ENCODE measurements around the gene SMIM38. TPM values are rescaled to one million over a fixed set of nuclear protein-coding genes. Genes with fewer than 3 reads are reported as not detected.

SMIM38 gene
- total RNA-seq, 1 donor from 2014 or later = not detected

DNA sequence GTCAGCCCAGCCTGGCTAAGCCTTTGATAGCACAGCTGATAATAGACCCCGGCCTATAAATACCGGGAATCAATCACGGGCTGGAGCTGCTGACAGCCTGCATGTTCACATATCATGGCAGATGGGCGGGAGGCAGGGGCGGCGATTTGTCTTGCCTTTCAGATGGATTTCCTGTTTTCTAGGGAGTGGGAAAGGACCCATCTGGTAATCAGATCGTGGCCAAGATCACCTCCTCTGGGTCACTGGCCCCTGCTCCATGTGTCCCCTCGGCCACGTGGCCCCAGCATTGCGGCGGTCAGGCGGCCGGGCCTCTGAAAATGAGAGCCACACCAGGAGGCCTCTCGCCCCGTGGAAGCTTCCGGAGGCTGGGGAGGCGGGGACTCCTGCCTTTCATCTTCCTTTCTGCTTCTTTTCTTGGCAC lies 36.6 kb downstream of the SMIM38 start:
- Histone ChIP-seq H3K4me3 (no peak overlapping the region), H3K4me1 (peaks cover 14% of the 10 kb centered on the region), H3K9me3 (replicated peaks) (peaks cover 10% of the 10 kb centered on the region), H3K27me3 (ENCODE audit: low read depth) (no peaks in the 10 kb centered on the region), H3K27ac (replicated peaks) (no peak overlapping the region), H3K36me3 (no peaks in the 10 kb centered on the region)
- intact Hi-C loops (cut with micrococcal nuclease) = no loop called here
- no peak for DNase-seq
- TF ChIP-seq, protein P1, sequence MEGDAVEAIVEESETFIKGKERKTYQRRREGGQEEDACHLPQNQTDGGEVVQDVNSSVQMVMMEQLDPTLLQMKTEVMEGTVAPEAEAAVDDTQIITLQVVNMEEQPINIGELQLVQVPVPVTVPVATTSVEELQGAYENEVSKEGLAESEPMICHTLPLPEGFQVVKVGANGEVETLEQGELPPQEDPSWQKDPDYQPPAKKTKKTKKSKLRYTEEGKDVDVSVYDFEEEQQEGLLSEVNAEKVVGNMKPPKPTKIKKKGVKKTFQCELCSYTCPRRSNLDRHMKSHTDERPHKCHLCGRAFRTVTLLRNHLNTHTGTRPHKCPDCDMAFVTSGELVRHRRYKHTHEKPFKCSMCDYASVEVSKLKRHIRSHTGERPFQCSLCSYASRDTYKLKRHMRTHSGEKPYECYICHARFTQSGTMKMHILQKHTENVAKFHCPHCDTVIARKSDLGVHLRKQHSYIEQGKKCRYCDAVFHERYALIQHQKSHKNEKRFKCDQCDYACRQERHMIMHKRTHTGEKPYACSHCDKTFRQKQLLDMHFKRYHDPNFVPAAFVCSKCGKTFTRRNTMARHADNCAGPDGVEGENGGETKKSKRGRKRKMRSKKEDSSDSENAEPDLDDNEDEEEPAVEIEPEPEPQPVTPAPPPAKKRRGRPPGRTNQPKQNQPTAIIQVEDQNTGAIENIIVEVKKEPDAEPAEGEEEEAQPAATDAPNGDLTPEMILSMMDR (IDR thresholded peaks at IDR 0.05; ENCODE audit: borderline replicate concordance) = no peak

DNA sequence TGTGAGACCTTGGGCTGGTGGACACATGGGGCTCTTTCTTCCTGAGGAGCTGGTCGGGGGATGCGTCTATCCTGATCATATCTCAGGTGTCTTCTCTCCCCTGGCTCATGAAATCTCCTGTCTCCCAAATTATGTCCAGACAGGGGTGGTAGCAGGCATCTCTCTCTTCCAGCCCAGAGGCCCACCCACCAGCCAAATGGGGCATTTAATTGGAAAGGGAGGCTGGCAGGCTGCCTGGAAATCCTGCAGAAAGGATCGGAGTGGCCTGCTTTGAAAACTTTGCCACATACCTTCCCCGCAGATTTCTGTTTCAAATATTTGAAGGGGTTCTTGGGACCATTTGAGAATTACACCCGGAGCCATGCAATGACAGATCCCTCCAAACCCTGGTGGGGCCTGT lies 37.4 kb downstream of the SMIM38 start:
- Histone ChIP-seq H3K4me1 (peaks cover 14% of the 10 kb centered on the region), H3K27ac (replicated peaks) (no peak overlapping the region), H3K36me3 (no peaks in the 10 kb centered on the region), H3K4me3 (no peak overlapping the region), H3K27me3 (ENCODE audit: low read depth) (no peaks in the 10 kb centered on the region), H3K9me3 (replicated peaks) (peaks cover 2% of the 10 kb centered on the region)
- DNase-seq = no peak
- intact Hi-C loops (cut with micrococcal nuclease) = no loop called here
- TF ChIP-seq, protein P1 (IDR thresholded peaks at IDR 0.05; ENCODE audit: borderline replicate concordance) = no peak

GRCh38 chr11:69193629-69194028 lies 37.9 kb downstream of the SMIM38 start:
- no peaks in the 10 kb centered on the region for H3K9me3 ChIP-seq (replicated peaks)
- peaks cover 14% of the 10 kb centered on the region for H3K4me1 ChIP-seq
- no peak overlapping the region for H3K27ac ChIP-seq (replicated peaks)
- H3K36me3 ChIP-seq = no peaks in the 10 kb centered on the region
- intact Hi-C loops (cut with micrococcal nuclease) = no loop called here
- TF ChIP-seq, protein P1 (IDR thresholded peaks at IDR 0.05; ENCODE audit: borderline replicate concordance) = no peak
- no peak for DNase-seq
- H3K4me3 ChIP-seq = no peak overlapping the region
- no peaks in the 10 kb centered on the region for H3K27me3 ChIP-seq (ENCODE audit: low read depth)

DNA sequence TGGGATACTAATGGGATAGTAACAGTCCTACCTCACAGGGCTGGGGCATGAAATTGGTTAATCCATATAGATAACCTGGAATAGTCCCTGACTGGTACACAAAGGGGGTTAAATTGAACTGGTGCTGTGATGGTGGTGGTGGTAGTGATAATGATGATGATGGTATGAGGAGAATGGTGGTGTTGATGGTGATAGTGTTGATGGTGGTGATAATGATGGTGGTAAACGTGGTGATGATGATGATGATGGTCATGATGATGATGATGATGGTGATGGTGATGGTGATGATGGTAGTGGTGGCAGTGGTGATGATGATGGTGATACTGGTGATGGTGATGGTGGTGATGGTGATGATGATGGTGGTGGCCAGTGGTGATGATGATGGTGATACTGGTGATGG lies 38.7 kb downstream of the SMIM38 start:
- Histone ChIP-seq H3K9me3 (replicated peaks) (no peaks in the 10 kb centered on the region), H3K36me3 (no peaks in the 10 kb centered on the region), H3K27ac (replicated peaks) (no peak overlapping the region), H3K4me1 (peaks cover 14% of the 10 kb centered on the region), H3K27me3 (ENCODE audit: low read depth) (no peaks in the 10 kb centered on the region), H3K4me3 (no peak overlapping the region)
- DNase-seq = no peak
- TF ChIP-seq, protein P1 (IDR thresholded peaks at IDR 0.05; ENCODE audit: borderline replicate concordance) = no peak
- intact Hi-C loops (cut with micrococcal nuclease) = no loop called here

- DNase-seq = no peak
- no peaks in the 10 kb centered on the region for H3K36me3 ChIP-seq
- TF ChIP-seq, protein P1 (IDR thresholded peaks at IDR 0.05; ENCODE audit: borderline replicate concordance) = no peak
- intact Hi-C loops (cut with micrococcal nuclease) = no loop called here
- H3K27ac ChIP-seq (replicated peaks) = no peak overlapping the region
- peaks cover 19% of the 10 kb centered on the region for H3K4me1 ChIP-seq
- H3K9me3 ChIP-seq (replicated peaks) = no peaks in the 10 kb centered on the region
- H3K27me3 ChIP-seq (ENCODE audit: low read depth) = no peaks in the 10 kb centered on the region
- no peak overlapping the region for H3K4me3 ChIP-seq
Observed at GRCh38 chr11:69194956-69195355, 39.2 kb downstream of the SMIM38 start.

All from left ventricle myocardium inferior (tissue), 1 donor.